HUES48 (cell line): ENCODE results near the gene WNT7B.

Experiments used
- H3K27ac ChIP-seq: one replicate; pipeline ENCODE4 v1.7.0; 2013; ENCODE audit warnings: low read depth, low read length, inconsistent platforms
- H3K27me3 ChIP-seq: 2 replicates; pipeline ENCODE4 v1.6.1; 2013; ENCODE audit warnings: mild to moderate bottlenecking, low read length; ENCODE audit not compliant: control insufficient read depth, insufficient read depth
- H3K36me3 ChIP-seq: 2 replicates; pipeline ENCODE4 v1.6.1; 2013; ENCODE audit warnings: low read length; ENCODE audit not compliant: control insufficient read depth, insufficient read depth
- H3K4me1 ChIP-seq: 2 replicates; pipeline ENCODE4 v1.6.1; 2013; ENCODE audit warnings: mild to moderate bottlenecking, low read length; ENCODE audit not compliant: control insufficient read depth, insufficient read depth
- H3K4me3 ChIP-seq: 2 replicates; pipeline ENCODE4 v1.5.1; 2013; ENCODE audit warnings: mild to moderate bottlenecking, low read depth, low read length
- H3K9ac ChIP-seq: 2 replicates; pipeline ENCODE4 v1.6.1; 2013; ENCODE audit warnings: mild to moderate bottlenecking, low read depth, low read length, moderate library complexity
- H3K9me3 ChIP-seq: 2 replicates; pipeline ENCODE4 v1.6.1; 2013; ENCODE audit warnings: low read length; ENCODE audit not compliant: control insufficient read depth, insufficient read depth

The WNT7B gene

DNA sequence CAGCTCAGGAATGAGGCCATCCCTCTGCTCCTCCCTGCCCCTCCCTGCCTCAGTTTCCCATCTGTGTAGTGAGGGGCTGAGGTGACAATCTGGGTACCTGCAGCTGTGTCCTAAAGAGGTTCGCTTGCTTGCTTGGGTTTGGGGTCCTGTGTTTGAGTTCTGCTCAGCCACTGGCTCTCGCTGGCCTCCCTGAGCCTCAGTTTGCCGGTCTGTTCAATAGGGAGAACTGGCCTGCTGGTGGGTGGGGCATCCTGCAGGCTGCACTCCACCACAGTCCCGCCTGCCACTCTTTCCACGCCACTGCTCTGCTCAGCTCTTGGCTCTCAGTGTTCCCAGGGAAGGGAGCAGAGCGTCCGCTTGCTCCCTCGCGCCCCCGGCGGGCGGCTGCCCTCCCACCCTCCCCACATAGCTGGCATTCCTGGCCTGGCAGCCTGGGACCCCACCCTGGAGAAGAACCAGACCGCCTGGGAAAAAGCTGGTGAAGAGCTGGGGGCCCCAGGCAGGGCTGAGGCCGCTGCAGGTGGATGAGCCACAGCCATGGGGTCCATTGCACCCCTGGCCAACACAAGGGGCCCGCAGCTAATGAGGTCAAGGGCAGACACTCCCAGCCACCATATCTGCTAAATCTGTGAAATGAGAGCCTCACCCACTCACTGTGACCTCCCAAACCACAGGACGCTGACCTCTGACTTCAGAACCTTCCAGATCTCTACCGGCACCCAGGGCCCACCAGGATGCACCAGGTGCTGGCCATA is 15.1 kb downstream of the WNT7B start:
- no peak overlapping the region for H3K9ac ChIP-seq
- H3K4me1 ChIP-seq: no peaks in the 10 kb centered on the region
- no peaks in the 10 kb centered on the region for H3K36me3 ChIP-seq
- H3K4me3 ChIP-seq: no peak overlapping the region
- no peaks in the 10 kb centered on the region for H3K9me3 ChIP-seq
- no peaks in the 10 kb centered on the region; the same call in 1 of the 2 replicates for H3K27me3 ChIP-seq
- H3K27ac ChIP-seq: no peak overlapping the region

DNA sequence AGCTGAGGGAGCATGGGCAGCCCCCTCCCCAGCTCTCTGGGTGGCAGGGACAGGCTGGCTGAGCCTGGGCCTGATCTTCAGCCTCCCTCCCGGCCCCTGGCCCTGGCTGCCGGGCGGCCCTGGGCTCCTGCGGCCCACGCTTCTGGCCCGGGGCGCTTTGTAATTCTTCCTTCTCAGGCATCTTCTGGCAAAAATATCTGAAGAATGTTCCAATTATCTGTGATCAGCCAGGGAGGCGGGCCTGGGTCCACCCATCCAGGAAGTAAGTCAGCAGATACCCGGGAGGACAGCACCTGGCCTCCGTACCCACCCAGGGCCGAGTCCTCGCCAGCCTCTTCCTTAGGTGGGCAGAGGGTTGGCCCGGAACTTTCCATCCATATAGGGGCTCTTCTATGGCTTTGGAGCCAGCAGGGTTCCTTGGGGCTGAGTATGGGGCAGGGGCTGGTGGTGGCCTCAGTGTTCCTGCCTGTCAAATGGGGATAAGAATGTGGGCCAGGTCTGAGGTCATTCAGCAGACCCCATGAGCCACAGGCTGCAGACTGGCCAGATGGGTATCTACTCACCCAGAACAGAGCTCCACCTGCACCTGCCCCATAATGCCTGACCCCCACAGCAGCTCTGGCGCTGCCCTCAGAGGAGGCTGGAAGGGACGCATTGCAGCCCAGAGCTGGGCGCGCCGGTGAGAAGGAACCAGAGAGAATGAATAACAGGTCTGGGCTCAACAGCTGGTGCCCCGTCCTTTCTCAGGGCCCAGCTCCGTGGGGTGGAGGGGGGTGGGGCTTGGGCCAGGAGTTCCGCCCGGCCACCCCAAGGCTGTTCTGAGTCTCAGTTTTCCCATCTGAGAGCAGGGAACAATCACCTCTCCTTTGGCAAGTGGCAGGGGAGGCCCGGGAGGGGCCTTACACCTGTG is 16.2 kb downstream of the WNT7B start:
- Histone ChIP-seq H3K9ac (no peak overlapping the region), H3K4me1 (no peaks in the 10 kb centered on the region), H3K36me3 (no peaks in the 10 kb centered on the region), H3K27ac (no peak overlapping the region), H3K4me3 (no peak overlapping the region), H3K9me3 (no peaks in the 10 kb centered on the region), H3K27me3 (no peaks in the 10 kb centered on the region; the same call in 1 of the 2 replicates)

DNA sequence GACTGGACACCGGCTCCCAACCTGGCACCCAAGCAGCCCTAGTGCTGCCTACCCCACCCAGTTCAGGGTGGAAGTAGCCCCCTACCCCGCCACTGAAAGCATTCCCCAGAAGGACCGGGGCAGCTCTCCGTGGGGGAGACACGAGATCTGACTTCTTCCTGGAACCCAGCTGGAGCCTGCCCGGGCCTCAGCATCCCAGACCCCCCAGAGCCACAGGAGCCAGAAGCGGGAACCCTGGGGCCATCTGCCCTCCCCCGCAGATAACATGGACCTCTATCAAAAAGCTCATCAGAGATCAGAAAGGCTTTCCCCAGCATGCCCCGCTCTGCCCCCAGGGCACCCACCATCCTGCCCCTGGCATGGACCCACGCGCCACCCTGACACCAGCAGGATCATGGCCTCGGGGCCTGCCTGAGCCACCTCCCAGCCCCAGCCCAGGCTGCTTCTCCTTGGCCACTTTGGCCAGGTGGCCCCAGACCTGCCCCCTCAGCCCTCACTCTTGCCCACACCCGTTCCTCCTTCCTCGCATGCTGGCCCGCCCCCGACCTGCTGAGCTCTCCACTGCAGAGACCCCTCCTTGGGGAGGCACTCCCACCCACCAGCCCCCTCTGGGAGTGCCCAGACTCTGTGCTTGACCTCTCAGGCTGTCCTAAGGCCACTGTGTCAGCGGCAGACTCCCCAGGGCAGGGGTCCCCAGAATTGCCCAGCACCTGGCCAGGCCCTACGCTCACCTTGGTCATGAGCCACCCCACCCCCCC is 17.1 kb downstream of the WNT7B start:
- Histone ChIP-seq H3K27me3 (no peaks in the 10 kb centered on the region), H3K4me1 (no peaks in the 10 kb centered on the region), H3K27ac (no peak overlapping the region), H3K9ac (no peak overlapping the region), H3K9me3 (no peaks in the 10 kb centered on the region), H3K36me3 (no peaks in the 10 kb centered on the region), H3K4me3 (no peak overlapping the region)

DNA sequence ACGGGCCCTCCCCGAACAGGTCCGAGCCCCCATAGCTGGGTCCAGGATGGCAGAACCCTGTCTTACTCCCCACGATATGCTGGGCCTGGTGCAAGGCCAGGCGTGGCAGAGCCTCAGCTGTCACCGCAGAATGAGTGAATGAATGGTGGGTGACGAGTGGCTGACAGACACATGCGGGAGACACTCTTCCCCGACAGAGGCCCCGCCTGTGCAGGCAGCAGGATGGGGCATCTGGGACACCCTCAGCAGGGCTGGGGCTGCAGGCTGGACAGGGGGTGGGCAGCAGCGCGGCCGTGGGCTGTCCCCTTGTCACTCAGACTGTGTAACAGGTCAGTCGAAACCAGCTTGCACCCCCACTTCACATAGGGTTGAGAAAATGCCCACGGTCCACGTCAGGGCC is 18.0 kb downstream of the WNT7B start:
- H3K4me1 ChIP-seq: no peaks in the 10 kb centered on the region
- H3K36me3 ChIP-seq: no peaks in the 10 kb centered on the region
- no peak overlapping the region for H3K9ac ChIP-seq
- H3K27me3 ChIP-seq: no peaks in the 10 kb centered on the region
- H3K4me3 ChIP-seq: no peak overlapping the region
- no peaks in the 10 kb centered on the region for H3K9me3 ChIP-seq
- no peak overlapping the region for H3K27ac ChIP-seq

DNA sequence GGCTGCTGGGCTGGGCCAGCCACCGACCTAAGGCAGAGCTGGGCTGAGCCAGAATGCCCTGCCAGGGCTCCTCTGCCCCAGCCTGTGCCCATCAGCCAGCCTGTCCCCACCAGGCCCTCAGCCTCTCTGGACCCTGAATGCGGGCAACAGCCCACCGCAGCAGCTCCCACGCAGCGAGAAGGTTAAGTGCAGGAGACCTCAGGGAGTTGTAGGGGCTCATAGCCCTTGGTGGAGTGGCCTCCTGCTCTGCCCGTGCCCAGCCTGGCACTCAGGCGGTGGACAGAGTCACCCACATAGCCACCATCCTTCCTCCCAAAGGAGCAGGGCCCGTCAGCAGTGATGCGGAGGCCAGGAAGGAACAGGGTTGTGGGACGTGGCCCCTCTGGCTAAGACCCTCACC is 19.1 kb downstream of the WNT7B start:
- Histone ChIP-seq H3K4me3 (no peak overlapping the region), H3K9ac (no peak overlapping the region), H3K9me3 (no peaks in the 10 kb centered on the region), H3K27ac (no peak overlapping the region), H3K27me3 (no peaks in the 10 kb centered on the region; the same call in 1 of the 2 replicates), H3K36me3 (no peaks in the 10 kb centered on the region), H3K4me1 (no peaks in the 10 kb centered on the region)

DNA sequence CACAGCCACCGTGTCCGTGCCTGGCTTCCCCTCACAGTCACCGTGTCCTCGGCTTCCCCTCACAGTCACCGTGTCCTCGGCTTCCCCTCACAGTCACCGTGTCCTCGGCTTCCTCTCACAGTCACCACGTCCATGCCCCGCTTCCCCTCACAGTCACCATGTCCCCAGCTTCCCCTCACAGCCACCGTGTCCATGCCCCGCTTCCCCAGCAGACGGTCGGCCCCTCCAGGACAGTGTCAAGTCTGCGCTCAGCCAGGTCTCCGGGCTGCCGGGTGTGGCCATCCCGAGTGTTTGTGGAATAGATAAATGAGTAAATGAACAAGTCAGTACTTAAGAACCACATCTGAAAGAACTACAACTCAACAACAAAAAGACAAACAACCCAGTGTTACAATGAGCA is 23.8 kb downstream of the WNT7B start:
- Histone ChIP-seq H3K9me3 (no peaks in the 10 kb centered on the region), H3K36me3 (no peaks in the 10 kb centered on the region), H3K9ac (no peak overlapping the region), H3K4me3 (no peak overlapping the region), H3K4me1 (no peaks in the 10 kb centered on the region), H3K27me3 (no peaks in the 10 kb centered on the region; the same call in 1 of the 2 replicates), H3K27ac (no peak overlapping the region)

DNA sequence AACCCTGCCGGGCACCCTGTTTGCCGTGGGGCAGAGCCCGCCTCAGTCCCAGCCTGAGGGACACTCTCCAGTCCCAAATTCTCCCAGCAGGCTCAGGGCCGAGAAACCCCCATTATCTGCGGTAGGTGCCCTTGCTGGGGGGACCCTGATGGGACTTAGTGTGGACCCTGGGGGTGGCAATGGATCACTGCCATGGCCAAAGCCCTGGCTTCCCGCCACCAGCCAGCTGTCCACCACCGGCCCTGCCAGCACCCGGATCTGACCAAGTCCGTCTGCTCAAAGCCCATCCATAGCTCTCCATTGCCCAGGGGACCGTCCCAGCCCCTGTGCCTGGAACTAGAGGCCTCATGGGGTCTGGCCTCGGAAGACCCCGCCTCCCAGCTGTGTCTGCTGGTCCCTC is 24.4 kb downstream of the WNT7B start:
- no peak overlapping the region for H3K4me3 ChIP-seq

DNA sequence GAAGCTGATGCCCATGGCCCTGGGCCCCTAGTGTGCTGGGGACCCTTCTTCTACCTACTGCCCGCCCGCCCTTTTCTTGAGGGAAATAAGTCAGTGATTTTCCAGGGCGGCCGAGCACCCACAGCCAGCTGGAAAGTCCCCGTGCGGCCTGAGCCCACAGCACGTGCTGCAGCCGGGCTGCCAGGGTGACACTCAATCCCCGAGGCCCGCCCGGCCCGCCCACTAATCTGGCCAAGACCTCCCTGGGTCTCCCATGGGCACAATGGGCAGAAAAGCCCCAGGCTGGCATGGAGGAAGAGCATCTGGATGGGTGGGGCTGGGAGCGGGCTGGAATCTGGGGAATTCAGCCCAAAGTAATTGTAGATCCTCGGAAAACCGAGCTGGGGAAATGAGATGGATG is 24.8 kb downstream of the WNT7B start:
- H3K27me3 ChIP-seq: no peaks in the 10 kb centered on the region; the same call in 1 of the 2 replicates

More for the DNA sequence above, 24.4 kb downstream of the WNT7B start:
- no peaks in the 10 kb centered on the region; the same call in 1 of the 2 replicates for H3K27me3 ChIP-seq
- H3K36me3 ChIP-seq: no peaks in the 10 kb centered on the region
- H3K9me3 ChIP-seq: no peaks in the 10 kb centered on the region
- H3K4me1 ChIP-seq: no peaks in the 10 kb centered on the region
- H3K9ac ChIP-seq: no peak overlapping the region
- H3K27ac ChIP-seq: no peak overlapping the region

DNA sequence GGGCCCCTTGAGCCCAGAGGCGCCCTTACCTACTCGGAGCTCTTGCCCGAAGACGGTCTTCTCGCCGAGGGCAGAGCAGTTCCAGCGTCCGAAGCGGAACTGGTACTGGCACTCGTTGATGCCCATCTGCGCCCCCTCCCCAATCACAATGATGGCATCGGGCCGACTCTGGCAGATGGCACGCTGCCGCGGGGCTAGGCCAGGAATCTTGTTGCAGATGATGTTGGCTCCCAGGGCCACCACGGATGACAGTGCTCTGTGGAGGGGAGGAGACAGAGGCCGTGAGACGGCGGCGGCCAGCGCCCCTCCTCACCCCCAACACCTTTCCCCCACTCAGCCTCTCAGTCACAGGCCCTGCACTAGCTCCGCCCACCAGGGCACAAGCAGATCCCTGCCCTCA is 27.1 kb downstream of the WNT7B start:
- Histone ChIP-seq H3K4me3 (no peak overlapping the region), H3K9ac (no peak overlapping the region), H3K27ac (no peak overlapping the region), H3K9me3 (no peaks in the 10 kb centered on the region), H3K36me3 (no peaks in the 10 kb centered on the region), H3K4me1 (no peaks in the 10 kb centered on the region), H3K27me3 (no peaks in the 10 kb centered on the region; the same call in 1 of the 2 replicates)

More for the DNA sequence above, 24.8 kb downstream of the WNT7B start:
- H3K27ac ChIP-seq: no peak overlapping the region
- H3K9ac ChIP-seq: no peak overlapping the region
- H3K36me3 ChIP-seq: no peaks in the 10 kb centered on the region
- H3K4me3 ChIP-seq: no peak overlapping the region
- no peaks in the 10 kb centered on the region for H3K9me3 ChIP-seq
- no peaks in the 10 kb centered on the region for H3K4me1 ChIP-seq

DNA sequence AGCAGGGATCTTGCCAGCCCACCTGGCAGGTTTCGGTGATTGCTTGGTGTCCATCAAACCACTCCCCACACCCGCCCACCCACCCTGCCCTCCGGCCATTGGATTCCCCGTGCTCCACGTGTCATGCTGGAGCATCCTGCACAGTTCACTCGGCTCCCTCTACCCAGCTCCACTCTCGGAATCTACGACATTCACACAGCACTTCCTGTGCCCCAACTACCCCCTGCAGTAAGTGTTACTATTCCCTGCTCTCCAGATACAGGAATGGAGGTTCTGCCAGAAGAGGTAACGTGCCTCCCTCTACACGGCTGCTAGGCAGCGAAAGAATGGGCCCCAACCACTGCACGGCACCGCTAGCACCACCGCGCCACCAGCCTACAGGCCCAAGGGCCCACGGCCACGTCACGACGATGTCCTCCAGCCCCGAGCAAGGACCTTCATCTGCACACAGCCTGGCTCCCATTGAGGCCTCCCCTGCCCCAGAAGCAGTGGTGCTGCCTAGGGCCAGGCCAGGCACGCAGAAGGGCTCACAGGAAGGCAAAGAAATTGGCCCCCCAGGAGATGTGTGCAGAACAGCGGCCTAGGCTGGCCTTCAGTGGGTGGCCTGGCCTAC is 27.6 kb downstream of the WNT7B start:
- H3K4me3 ChIP-seq: no peak overlapping the region
- H3K27me3 ChIP-seq: no peaks in the 10 kb centered on the region; the same call in 1 of the 2 replicates
- no peak overlapping the region for H3K9ac ChIP-seq
- no peaks in the 10 kb centered on the region for H3K36me3 ChIP-seq
- H3K9me3 ChIP-seq: no peaks in the 10 kb centered on the region
- H3K4me1 ChIP-seq: no peaks in the 10 kb centered on the region
- no peak overlapping the region for H3K27ac ChIP-seq
